H9 (cell line): ENCODE measurements around the gene FARS2. TPM values are rescaled to one million over a fixed set of nuclear protein-coding genes. Genes with fewer than 3 reads are reported as not detected.
"Not testable (repeated sequence)": the region's sequence is repeated elsewhere in the genome, so short reads cannot be mapped to it uniquely, and the experiment has no call there.

Experiments used
- DNase-seq: peaks from one replicate; pipeline ENCODE4 v3.0.0-alpha.2; 2017
- H2AFZ ChIP-seq: one replicate; pipeline ENCODE4 v1.6.1; 2013; ENCODE audit warnings: mild to moderate bottlenecking, low read length, control low read depth, moderate library complexity
- H2AK5ac ChIP-seq: 2 replicates; pipeline ENCODE4 v1.6.1; 2013; ENCODE audit warnings: low read length, control low read depth, mixed read lengths; ENCODE audit not compliant: insufficient read length
- H2BK120ac ChIP-seq: one replicate; pipeline ENCODE4 v1.6.1; 2013; ENCODE audit warnings: low read depth, mild to moderate bottlenecking, low read length, control low read depth, inconsistent platforms; ENCODE audit not compliant: poor library complexity, severe bottlenecking
- H2BK12ac ChIP-seq: 2 replicates; pipeline ENCODE4 v1.6.1; 2013; ENCODE audit warnings: low read length, control low read depth, mixed read lengths, low read depth; ENCODE audit not compliant: insufficient read length
- H2BK15ac ChIP-seq: 2 replicates; pipeline ENCODE4 v1.6.1; 2013; ENCODE audit warnings: low read depth, low read length, control low read depth
- H2BK20ac ChIP-seq: one replicate; pipeline ENCODE4 v1.6.1; 2013; ENCODE audit warnings: low read depth, mild to moderate bottlenecking, low read length, control low read depth, inconsistent platforms; ENCODE audit not compliant: poor library complexity, severe bottlenecking
- H2BK5ac ChIP-seq: 2 replicates; pipeline ENCODE4 v1.6.1; 2013; ENCODE audit warnings: low read length, control low read depth, mixed read lengths; ENCODE audit not compliant: insufficient read length
- H3K14ac ChIP-seq: 2 replicates; pipeline ENCODE4 v1.6.1; 2013; ENCODE audit warnings: low read length, control low read depth; ENCODE audit not compliant: insufficient read depth
- H3K18ac ChIP-seq: 2 replicates; pipeline ENCODE4 v1.6.1; 2013; ENCODE audit warnings: low read depth, mild to moderate bottlenecking, mixed read lengths, low read length, control low read depth; ENCODE audit not compliant: insufficient read length
- H3K23ac ChIP-seq: 2 replicates; pipeline ENCODE4 v1.6.1; 2013; ENCODE audit warnings: low read length, control low read depth, mixed read lengths, low read depth; ENCODE audit not compliant: insufficient read length
- H3K23me2 ChIP-seq: 2 replicates; pipeline ENCODE4 v1.6.1; 2013; ENCODE audit warnings: low read depth, mild to moderate bottlenecking, mixed read lengths, low read length, control low read depth; ENCODE audit not compliant: insufficient read length, poor library complexity, severe bottlenecking
- H3K27ac ChIP-seq: 2 replicates; pipeline ENCODE4 v1.5.1; 2013; ENCODE audit warnings: low read length, control low read depth, mixed read lengths, low read depth; ENCODE audit not compliant: insufficient read length
- H3K27me3 ChIP-seq: 2 replicates; pipeline ENCODE4 v1.6.1; 2013; ENCODE audit warnings: low read length, control low read depth, inconsistent platforms; ENCODE audit not compliant: insufficient read depth
- H3K4ac ChIP-seq: 2 replicates; pipeline ENCODE4 v1.6.1; 2013; ENCODE audit warnings: low read depth, mild to moderate bottlenecking, control low read depth, inconsistent platforms, low read length, moderate library complexity
- H3K4me1 ChIP-seq: 2 replicates; pipeline ENCODE4 v1.6.1; 2013; ENCODE audit warnings: low read length, control low read depth, inconsistent platforms; ENCODE audit not compliant: insufficient read depth
- H3K4me2 ChIP-seq: 2 replicates; pipeline ENCODE4 v1.6.1; 2013; ENCODE audit warnings: low read length, control low read depth, mixed read lengths; ENCODE audit not compliant: insufficient read length, insufficient read depth
- H3K56ac ChIP-seq: 2 replicates; pipeline ENCODE4 v1.6.1; 2013; ENCODE audit warnings: low read depth, mild to moderate bottlenecking, mixed read lengths, low read length, control low read depth; ENCODE audit not compliant: insufficient read length
- H3K79me1 ChIP-seq: 2 replicates; pipeline ENCODE4 v1.6.1; 2013; ENCODE audit warnings: low read depth, mild to moderate bottlenecking, moderate library complexity, low read length, control low read depth, inconsistent platforms; ENCODE audit not compliant: insufficient read depth, poor library complexity, severe bottlenecking
- H3K79me2 ChIP-seq: 2 replicates; pipeline ENCODE4 v1.6.1; 2013; ENCODE audit warnings: low read length, control low read depth, inconsistent platforms; ENCODE audit not compliant: insufficient read depth
- H3K9ac ChIP-seq: 2 replicates; pipeline ENCODE4 v1.6.1; 2013; ENCODE audit warnings: low read length, control low read depth, mixed read lengths; ENCODE audit not compliant: insufficient read length; ENCODE audit errors: extremely low read depth
- H3K9me3 ChIP-seq: one replicate; pipeline ENCODE4 v1.6.1; 2013; ENCODE audit warnings: low read depth, low read length, inconsistent platforms; ENCODE audit not compliant: control insufficient read depth
- H3T11ph ChIP-seq: one replicate; pipeline ENCODE4 v1.6.1; 2013; ENCODE audit warnings: mild to moderate bottlenecking, low read length, control low read depth, inconsistent platforms
- H4K20me1 ChIP-seq: one replicate; pipeline ENCODE4 v1.6.1; 2013; ENCODE audit not compliant: control insufficient read depth, insufficient read length, insufficient read depth
- H4K5ac ChIP-seq: 2 replicates; pipeline ENCODE4 v1.6.1; 2013; ENCODE audit warnings: low read depth, mild to moderate bottlenecking, mixed read lengths, low read length, control low read depth; ENCODE audit not compliant: insufficient read length
- H4K8ac ChIP-seq: replicated peaks from 2 replicates; pipeline ENCODE4 v1.6.1; 2013; ENCODE audit warnings: low read length, control low read depth, mixed read lengths, low read depth; ENCODE audit not compliant: insufficient read length
- H4K91ac ChIP-seq: 2 replicates; pipeline ENCODE4 v1.6.1; 2013; ENCODE audit warnings: low read depth, mild to moderate bottlenecking, moderate library complexity, mixed read lengths, low read length, control low read depth; ENCODE audit not compliant: insufficient read length
- H3K27ac Mint-ChIP-seq, 3 experiments: 2 replicates in 2 of 3; 3 replicates in 1 of 3; pipeline ENCODE4 v1.8.0; 2020 to 2021; ENCODE audit warnings: mixed read lengths in 3 of 3, mild to moderate bottlenecking in 1 of 3, moderate library complexity in 1 of 3
- H3K27me3 Mint-ChIP-seq: 2 replicates; pipeline ENCODE4 v1.8.0; 2021; ENCODE audit warnings: low read depth, mild to moderate bottlenecking, moderate library complexity, mixed read lengths
- H3K36me3 Mint-ChIP-seq, 3 experiments: 2 replicates in 2 of 3; 3 replicates in 1 of 3; pipeline ENCODE4 v1.8.0; 2020 to 2021; ENCODE audit warnings: low read depth in 3 of 3, mixed read lengths in 3 of 3; ENCODE audit not compliant: insufficient read depth in 1 of 3
- H3K4me1 Mint-ChIP-seq, 2 experiments: 2 replicates each; pipeline ENCODE4 v1.8.0; 2020; ENCODE audit warnings: mixed read lengths in 2 of 2
- H3K4me3 Mint-ChIP-seq, 2 experiments: 2 replicates in 1 of 2; 3 replicates in 1 of 2; pipeline ENCODE4 v1.8.0; 2020 to 2021; ENCODE audit warnings: mild to moderate bottlenecking in 2 of 2, mixed read lengths in 2 of 2, moderate library complexity in 1 of 2
- H3K9me3 Mint-ChIP-seq, 2 experiments: 2 replicates in 1 of 2; 3 replicates in 1 of 2; pipeline ENCODE4 v1.8.0; 2020; ENCODE audit warnings: mild to moderate bottlenecking in 2 of 2, mixed read lengths in 2 of 2, moderate library complexity in 1 of 2
- CTCF ChIP-seq: fragments of 200-600 bp; sonication (generic); conservative IDR thresholded peaks from 3 replicates; pipeline ENCODE4 v1.8.0; 2021; ENCODE audit warnings: antibody characterized with exemption, mild to moderate bottlenecking
- WGBS: extraction: QIAGEN DNeasy Blood & Tissue Kit; methylation state at CpG from one replicate; pipeline ENCODE4 v1.1.7; 2013; ENCODE audit warnings: missing lambda C conversion rate, low lambda C conversion rate, mixed read lengths; ENCODE audit not compliant: insufficient read length; ENCODE audit errors: extremely low coverage; 5-methylcytosine and 5-hydroxymethylcytosine counted together
- total RNA-seq: library from RNA; stranded (reverse); gene quantifications from 2 replicates; pipeline ENCODE4 v1.2.1, GENCODE V29; 2021

Gene FARS2
- total RNA-seq, 1 experiment from 2014 or later, result 8.5 TPM

GRCh38 chr6:5786969-5787720 lies 525.8 kb downstream of the FARS2 start:
- Histone ChIP-seq H2BK15ac (no peak overlapping the region), H4K20me1 (no peaks in the 10 kb centered on the region), H2BK120ac (no peak overlapping the region), H4K8ac (no peak overlapping the region), H3K79me2 (no peaks in the 10 kb centered on the region), H3K23ac (no peak overlapping the region), H2BK12ac (no peak overlapping the region), H3K23me2 (no peaks in the 10 kb centered on the region), H3K14ac (no peak overlapping the region), H3K4me2 (no peak overlapping the region), H3K27me3 (no peaks in the 10 kb centered on the region), H2BK20ac (no peak overlapping the region), H3K4me1 (no peaks in the 10 kb centered on the region; the same call in 1 of the 2 replicates), H4K5ac (no peak overlapping the region), H4K91ac (no peak overlapping the region), H3K56ac (no peak overlapping the region), H2AK5ac (no peak overlapping the region), H3K27ac (no peak overlapping the region), H3T11ph (no peak overlapping the region), H3K9me3 (no peaks in the 10 kb centered on the region), H3K4ac (no peak overlapping the region), H3K18ac (no peak overlapping the region), H2AFZ (no peak overlapping the region), H3K9ac (no peak overlapping the region), H3K79me1 (no peaks in the 10 kb centered on the region), H2BK5ac (no peak overlapping the region)
- Mint-ChIP-seq H3K9me3 (no peaks in the 10 kb centered on the region; a peak in 1 of 5 replicates), H3K27ac (no peak overlapping the region; a peak in 1 of 7 replicates), H3K27me3 (no peaks in the 10 kb centered on the region), H3K4me1 (peaks cover 22 to 32% of the 10 kb centered on the region in 2 experiments), H3K36me3 (no peaks in the 10 kb centered on the region), H3K4me3 (no peak overlapping the region)
- no peak for TF ChIP-seq CTCF
- no CpG with 5 or more reads among the region's 11 CpGs for whole genome bisulfite sequencing
- no peak for DNase-seq

- H2BK5ac ChIP-seq, H2BK15ac ChIP-seq, H2AK5ac ChIP-seq, H2BK120ac ChIP-seq, H2BK20ac ChIP-seq, H3K14ac ChIP-seq, H3K4me3 Mint-ChIP-seq, H3K4me1 ChIP-seq, H3K23me2 ChIP-seq, H3K36me3 Mint-ChIP-seq, H3K27ac ChIP-seq, H4K91ac ChIP-seq, H3K4me2 ChIP-seq, H3T11ph ChIP-seq, H3K18ac ChIP-seq, H2AFZ ChIP-seq, H3K9me3 ChIP-seq, H3K9ac ChIP-seq, H3K27me3 ChIP-seq, H2BK12ac ChIP-seq, H3K79me2 ChIP-seq, H4K20me1 ChIP-seq, H4K5ac ChIP-seq, H3K9me3 Mint-ChIP-seq, DNase-seq, H3K27me3 Mint-ChIP-seq, H3K56ac ChIP-seq, H3K27ac Mint-ChIP-seq, H3K23ac ChIP-seq, H4K8ac ChIP-seq, H3K4ac ChIP-seq, H3K79me1 ChIP-seq: not testable (repeated sequence)
- WGBS, result no CpG with 5 or more reads among the region's 5 CpGs
- H3K4me1 Mint-ChIP-seq, result peaks cover 9 to 12% of the 10 kb centered on the region in 2 experiments
Observed at GRCh38 chr6:5789426-5789825, 528.1 kb downstream of the FARS2 start.
